A549 (cell line): ENCODE results near the gene BSND. TPM values are rescaled to one million over a fixed set of nuclear protein-coding genes. Genes with fewer than 3 reads are reported as not detected.

Source experiments
- ATAC-seq, 2 experiments: fragments of 200-7000 bp in 1 of 2; fragments of >200 bp in 1 of 2; cut with Nextera tagmentation in 1 of 2; cut with Tn5 transposase in 1 of 2; 3 replicates each; pipeline versions ENCODE4 v1.8.0 to v1.9.1; 2018 to 2020; ENCODE audit warnings: mild to moderate bottlenecking in 1 of 2, moderate library complexity in 1 of 2
- CTCF ChIA-PET: fragments of 300-600 bp; sonication (Branson Sonifier 250); formaldehyde crosslinking; extraction: SDS; loops from one replicate; lab custom pipeline; 2021; ENCODE audit warnings: antibody characterized with exemption, inconsistent platforms; lab: Yijun Ruan, JAX
- POLR2A ChIA-PET: fragments of 350-600 bp; formaldehyde crosslinking; extraction: SDS; loops from one replicate; lab custom pipeline; 2021; ENCODE audit warnings: antibody characterized with exemption, inconsistent platforms; lab: Yijun Ruan, JAX
- DNase-seq, 2 experiments: peaks; one replicate each; pipeline versions ENCODE4 v3.0.0 to v3.0.0-alpha.2; 2011 to 2016; ENCODE audit warnings: low read depth in 1 of 2, low spot score in 1 of 2
- FAIRE-seq: peaks from 2 replicates; lab custom pipeline; 2011; peaks lifted over from hg19 to GRCh38; lab: Jason Lieb, UNC
- H3K27ac ChIP-seq, 2 experiments: fragments of >200 bp; sonication (Bioruptor Twin); formaldehyde crosslinking; 3 replicates each; pipeline ENCODE4 v1.5.1; 2016 to 2017
- H3K4me1 ChIP-seq: fragments of >200 bp; sonication (Bioruptor Twin); formaldehyde crosslinking; 3 replicates; pipeline ENCODE4 v1.6.1; 2016
- H3K4me2 ChIP-seq: fragments of >200 bp; sonication (Bioruptor Twin); formaldehyde crosslinking; 3 replicates; pipeline ENCODE4 v1.6.1; 2016
- H3K4me3 ChIP-seq: fragments of >200 bp; sonication (Bioruptor Twin); formaldehyde crosslinking; 3 replicates; pipeline ENCODE4 v1.5.1; 2016
- H3K9me3 ChIP-seq: fragments of >200 bp; sonication (Bioruptor Twin); formaldehyde crosslinking; 3 replicates; pipeline ENCODE4 v1.6.1; 2016
- BCL3 ChIP-seq: fragments of >200 bp; sonication (Bioruptor Twin); formaldehyde crosslinking; IDR thresholded peaks from 3 replicates; pipeline ENCODE4 v1.6.1; 2016
- CBX2 ChIP-seq: fragments of 200-600 bp; sonication (generic); IDR thresholded peaks from 2 replicates; pipeline ENCODE4 v1.6.1; 2016; ENCODE audit warnings: low read depth, mild to moderate bottlenecking, borderline replicate concordance
- EP300 ChIP-seq, 2 experiments: fragments of >200 bp; sonication (Bioruptor Twin); formaldehyde crosslinking; IDR thresholded peaks; 2 replicates in 1 of 2; 3 replicates in 1 of 2; pipeline ENCODE4 v1.6.1; 2016 to 2017
- FOSB ChIP-seq: fragments of 250-450 bp; sonication (Bioruptor Pico); IDR thresholded peaks from 2 replicates; pipeline ENCODE4 v1.5.0; 2020; ENCODE audit warnings: mild to moderate bottlenecking, moderate library complexity
- FOSL2 ChIP-seq, 2 experiments: fragments of 450-650 bp in 1 of 2; fragments of >200 bp in 1 of 2; sonication (Bioruptor Twin) in 1 of 2; formaldehyde crosslinking; IDR thresholded peaks; 2 replicates each; pipeline versions ENCODE4 v1.5.0 to v1.6.1; 2016 to 2020; ENCODE audit warnings: mild to moderate bottlenecking in 1 of 2, moderate library complexity in 1 of 2
- FOXS1 ChIP-seq: fragments of 250-450 bp; sonication (Bioruptor Pico); IDR thresholded peaks from 2 replicates; pipeline ENCODE4 v1.5.0; 2020; ENCODE audit warnings: mild to moderate bottlenecking, moderate library complexity
- HMGXB4 ChIP-seq: fragments of 250-450 bp; sonication (Bioruptor Pico); IDR thresholded peaks from 2 replicates; pipeline ENCODE4 v1.5.0; 2021; ENCODE audit warnings: mild to moderate bottlenecking, moderate library complexity, borderline replicate concordance
- HOXB13 ChIP-seq: fragments of 250-450 bp; sonication (Bioruptor Pico); IDR thresholded peaks from 2 replicates; pipeline ENCODE4 v1.5.0; 2020; ENCODE audit warnings: low read depth, mild to moderate bottlenecking, moderate library complexity
- JUNB ChIP-seq: fragments of >200 bp; sonication (Bioruptor Twin); formaldehyde crosslinking; IDR thresholded peaks from 2 replicates; pipeline ENCODE4 v1.6.1; 2016
- KDM1A ChIP-seq: fragments of 200-600 bp; sonication (generic); IDR thresholded peaks from 2 replicates; pipeline ENCODE4 v1.6.1; 2016; ENCODE audit warnings: low read depth, mild to moderate bottlenecking
- KDM5A ChIP-seq: fragments of 200-600 bp; sonication (generic); IDR thresholded peaks from 2 replicates; pipeline ENCODE4 v1.6.1; 2016; ENCODE audit warnings: antibody characterized with exemption, mild to moderate bottlenecking
- NPAS2 ChIP-seq: fragments of 250-450 bp; sonication (Bioruptor Pico); IDR thresholded peaks from 2 replicates; pipeline ENCODE4 v1.8.0; 2022; ENCODE audit warnings: mild to moderate bottlenecking, moderate library complexity, borderline replicate concordance
- PBX3 ChIP-seq: IDR thresholded peaks from 2 replicates; pipeline ENCODE4 v1.6.1; 2012
- POLR2A ChIP-seq: IDR thresholded peaks from 2 replicates; pipeline ENCODE4 v1.6.1; 2012; ENCODE audit warnings: mild to moderate bottlenecking, low read length
- RARB ChIP-seq: fragments of 250-450 bp; sonication (Bioruptor Pico); IDR thresholded peaks from 2 replicates; pipeline ENCODE4 v1.8.0; 2021; ENCODE audit warnings: mild to moderate bottlenecking, moderate library complexity
- USF2 ChIP-seq: fragments of 450-650 bp; IDR thresholded peaks from 2 replicates; pipeline ENCODE4 v1.6.1; 2014; ENCODE audit warnings: antibody characterized with exemption
- ZFP36 ChIP-seq: fragments of 450-650 bp; IDR thresholded peaks from 2 replicates; pipeline ENCODE4 v1.6.1; 2014; ENCODE audit warnings: borderline replicate concordance; ENCODE audit not compliant: partially characterized antibody
- ZNF302 ChIP-seq: fragments of 250-450 bp; sonication (Bioruptor Pico); IDR thresholded peaks from 2 replicates; pipeline ENCODE4 v1.9.0; 2021; ENCODE audit warnings: inconsistent platforms, mild to moderate bottlenecking, moderate library complexity
- ZSCAN20 ChIP-seq: fragments of 250-450 bp; sonication (Bioruptor Pico); IDR thresholded peaks from 2 replicates; pipeline ENCODE4 v1.8.0; 2022; ENCODE audit warnings: mild to moderate bottlenecking, moderate library complexity
- WGBS: methylation state at CpG from one replicate; pipeline ENCODE4 v1.1.6; 2017; ENCODE audit errors: missing lambda C conversion rate; 5-methylcytosine and 5-hydroxymethylcytosine counted together
- polyA plus RNA-seq, 4 experiments: library from polyadenylated mRNA; depleted of rRNA in 3 of 4; stranded (reverse); fragments of >200 nt; fragmentation: RNase III in 1 of 4; extraction: RNeasy Plus Mini Kit Qiagen cat#74134 plus additional on column Dnase treatment in 1 of 4; gene quantifications; 2 replicates in 3 of 4; 3 replicates in 1 of 4; pipeline ENCODE4 v1.2.3, GENCODE V29; 2011 to 2017

Gene BSND
- polyA plus RNA-seq, 2 of the 4 experiments (the other 2 are of a cell fraction): not detected

GRCh38 chr1:55002686-55003085 lies 4.0 kb downstream of the BSND start:
- Histone ChIP-seq H3K4me1 (no peaks in the 10 kb centered on the region), H3K9me3 (no peaks in the 10 kb centered on the region), H3K4me3 (no peak overlapping the region), H3K27ac (no peak overlapping the region), H3K4me2 (no peak overlapping the region)
- ATAC-seq (no peak), DNase-seq (no peak), FAIRE-seq (no peak)
- 21% methylated on average over 2 of the region's 2 CpGs for WGBS
- CTCF ChIA-PET: interaction anchor here (1.0 to 20.8 kb wide), 5 partner anchors 13 to 193 kb away, joined by 3 to 451 read pairs (median 11); no protein-coding TSS in a partner anchor
- TF ChIP-seq ZNF302 (CRISPR knock-in tag) (no peak), FOSB (CRISPR knock-in tag) (no peak), HOXB13 (CRISPR knock-in tag) (no peak), KDM1A (no peak), FOSL2 (IDR thresholded peaks at IDR 0.05) (no peak), FOSL2 (CRISPR knock-in tag; IDR thresholded peaks at IDR 0.05) (no peak), KDM5A (no peak), NPAS2 (no peak), RARB (CRISPR knock-in tag) (no peak), ZFP36 (no peak)
- POLR2A ChIA-PET: no interaction called here

DNA sequence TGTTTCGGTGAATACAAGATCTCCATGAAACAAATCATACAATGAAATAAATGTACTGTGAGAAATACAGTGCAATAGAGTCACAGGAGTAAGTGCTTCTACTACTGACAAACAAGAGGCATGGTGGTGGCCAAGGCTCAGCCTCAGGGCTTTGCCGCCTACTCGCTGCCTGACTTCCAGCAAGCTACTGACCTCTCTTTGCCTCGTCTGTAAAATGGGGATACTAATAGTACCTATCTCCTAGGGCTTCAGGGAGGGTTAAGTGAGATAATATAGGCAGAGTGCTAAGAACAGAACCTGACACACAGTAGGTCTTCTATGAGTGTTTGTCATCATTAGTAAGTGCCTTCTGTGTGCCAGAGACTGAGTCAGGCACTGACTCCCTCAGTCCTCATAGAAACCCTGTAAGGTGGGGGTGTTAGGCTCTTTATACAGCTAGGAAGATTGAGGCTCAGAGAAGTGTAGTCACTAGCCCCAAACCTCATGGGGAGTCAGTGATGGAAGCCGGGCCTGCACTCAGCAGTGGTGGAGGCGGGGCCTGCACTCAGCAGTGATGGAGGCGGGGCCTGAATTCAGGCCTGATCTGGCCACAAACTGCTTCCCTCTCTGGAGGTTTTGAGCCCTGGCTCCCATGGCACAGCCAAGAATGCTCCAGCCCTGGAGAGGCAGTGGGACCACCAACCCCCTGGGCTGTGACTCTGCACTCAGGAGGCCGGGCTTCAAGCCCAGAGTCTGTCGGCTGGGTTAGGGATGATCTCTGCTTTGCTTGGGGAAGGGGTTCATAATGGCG lies 6.8 kb downstream of the BSND start:
- 80% methylated on average over 9 of the region's 10 CpGs for WGBS
- Histone ChIP-seq H3K4me1 (no peaks in the 10 kb centered on the region), H3K27ac (no peak overlapping the region), H3K4me2 (no peak overlapping the region), H3K4me3 (no peak overlapping the region), H3K9me3 (no peaks in the 10 kb centered on the region)
- ATAC-seq (peak in 1 of 2 experiments; percentile 77; a peak in 3 of 6 replicates), FAIRE-seq (no peak), DNase-seq (no peak)
- ChIA-PET CTCF (interaction anchor here (0.9 to 3.4 kb wide), 2 partner anchors 9 to 55 kb away, joined by 4 to 15 read pairs; no protein-coding TSS in a partner anchor), POLR2A (no interaction called here)
- TF ChIP-seq ZSCAN20: no peak
- TF ChIP-seq EP300 (IDR thresholded peaks at IDR 0.05): no peak
- TF ChIP-seq POLR2A: no peak
- TF ChIP-seq BCL3: no peak

GRCh38 chr1:55006931-55007330 lies 8.2 kb downstream of the BSND start:
- no peak overlapping the region for H3K27ac ChIP-seq

More at GRCh38 chr1:55006931-55007330, 8.2 kb downstream of the BSND start:
- no peak for TF ChIP-seq JUNB
- TF ChIP-seq FOXS1 (CRISPR knock-in tag): no peak
- no peak for TF ChIP-seq USF2
- TF ChIP-seq ZSCAN20: no peak
- no peak for TF ChIP-seq HMGXB4 (CRISPR knock-in tag)
- TF ChIP-seq HOXB13 (CRISPR knock-in tag): no peak
- TF ChIP-seq CBX2: no peak
- TF ChIP-seq PBX3: no peak
- no peak for TF ChIP-seq BCL3
- H3K4me3 ChIP-seq: no peak overlapping the region
- ChIA-PET POLR2A (no interaction called here), CTCF (interaction anchor here (1.6 to 3.4 kb wide), 5 partner anchors 7 to 62 kb away, joined by 3 to 15 read pairs (median 5); no protein-coding TSS in a partner anchor)
- ATAC-seq (no peak), FAIRE-seq (no peak), DNase-seq (no peak)
- 90% methylated on average over 7 of the region's 12 CpGs for WGBS
- no peaks in the 10 kb centered on the region for H3K9me3 ChIP-seq
- H3K4me1 ChIP-seq: no peaks in the 10 kb centered on the region
- no peak overlapping the region for H3K4me2 ChIP-seq
